ENCODE data around the gene KLHL9. TPM values are rescaled to one million over a fixed set of nuclear protein-coding genes. Genes with fewer than 3 reads are reported as not detected.

Gene KLHL9
- total and polyA plus RNA-seq, 2 of the 13 experiments (the other 11 are each of a cell fraction or from before 2014, with no cell fraction given) = 8.7 to 17.7 TPM

GRCh38 chr9:21334701-21335632 is at the start of gene KLHL9 (continued):
- TF ChIP-seq PHF21A (CRISPR knock-in tag; IDR thresholded peaks at IDR 0.05) = peak; percentile 33; the same call in 1 of the 2 replicates
- peak; percentile 22; the same call in 1 of the 2 replicates for TF ChIP-seq MEIS1 (CRISPR knock-in tag; IDR thresholded peaks at IDR 0.05; ENCODE audit: borderline replicate concordance)
- peak; percentile 67; the same call in 1 of the 2 replicates for TF ChIP-seq AKNA (CRISPR knock-in tag; IDR thresholded peaks at IDR 0.05; ENCODE audit: borderline replicate concordance)
- TF ChIP-seq SOX6 (IDR thresholded peaks at IDR 0.05) = no peak
- no peak; the same call in 1 of the 2 replicates for TF ChIP-seq SOX6 (CRISPR knock-in tag; IDR thresholded peaks at IDR 0.05)
- 0 out of 2 replicates have a peak, but pooled peaks have one; percentile 43 for TF ChIP-seq MAFG (CRISPR knock-in tag; IDR thresholded peaks at IDR 0.05)
- peak; percentile 57; the same call in 1 of the 2 replicates for TF ChIP-seq THAP9 (CRISPR knock-in tag; IDR thresholded peaks at IDR 0.05; ENCODE audit: borderline replicate concordance)
- TF ChIP-seq ZNF558 (CRISPR knock-in tag; IDR thresholded peaks at IDR 0.05; ENCODE audit: borderline replicate concordance) = peak; percentile 91; the same call in 1 of the 2 replicates
- TF ChIP-seq EED (CRISPR knock-in tag; IDR thresholded peaks at IDR 0.05) = peak; percentile 85; the same call in 1 of the 2 replicates
- no peak for TF ChIP-seq ZNF652 (CRISPR knock-in tag; IDR thresholded peaks at IDR 0.05; ENCODE audit: borderline replicate concordance, low read depth)
- no peak for TF ChIP-seq ZSCAN22 (CRISPR knock-in tag; IDR thresholded peaks at IDR 0.05)
- TF ChIP-seq ONECUT2 (CRISPR knock-in tag; IDR thresholded peaks at IDR 0.05) = no peak
- no peak for TF ChIP-seq MED13 (CRISPR knock-in tag; IDR thresholded peaks at IDR 0.05)
- TF ChIP-seq SAP130 (CRISPR knock-in tag; IDR thresholded peaks at IDR 0.05; ENCODE audit: low read depth) = peak; percentile 64
- peak; percentile 65 for TF ChIP-seq PITX1 (CRISPR knock-in tag; IDR thresholded peaks at IDR 0.05)
- TF ChIP-seq KDM3A (CRISPR knock-in tag; IDR thresholded peaks at IDR 0.05; ENCODE audit: low read depth) = 0 out of 2 replicates have a peak, but pooled peaks have one; percentile 37
- TF ChIP-seq ZFP36L2 (CRISPR knock-in tag; IDR thresholded peaks at IDR 0.05) = no peak
- TF ChIP-seq BCL6 (CRISPR knock-in tag; IDR thresholded peaks at IDR 0.05) = 0 out of 2 replicates have a peak, but pooled peaks have one; percentile 5
- TF ChIP-seq ZBTB37 (CRISPR knock-in tag; IDR thresholded peaks at IDR 0.05) = 0 out of 2 replicates have a peak, but pooled peaks have one; percentile 79
- TF ChIP-seq ZNF557 (CRISPR knock-in tag; IDR thresholded peaks at IDR 0.05) = no peak
- peak; percentile 100 for TF ChIP-seq PHF8 (CRISPR knock-in tag; IDR thresholded peaks at IDR 0.05)

All from HepG2 (cell line).